NCI-H1436 treated with DMSO at 0.1 percent for 48 hours (cell line): ENCODE measurements around the gene GGTLC2.

Source experiments
- DNase-seq: peaks from one replicate; lab custom pipeline; 2025; lab: John Stamatoyannopoulos, UW

GGTLC2 gene

GRCh38 chr22:22691716-22692701 lies 47.6 kb downstream of the GGTLC2 start:
- DNase-seq = no peak

- DNase-seq = no peak
Measured at GRCh38 chr22:22692707-22693530, 48.5 kb downstream of the GGTLC2 start.

- no peak for DNase-seq
Measured at GRCh38 chr22:22693531-22693884, 49.1 kb downstream of the GGTLC2 start.

- DNase-seq = no peak
Measured at GRCh38 chr22:22694106-22694505, 49.7 kb downstream of the GGTLC2 start.

- DNase-seq = no peak
Measured at GRCh38 chr22:22696104-22696503, 51.7 kb downstream of the GGTLC2 start.
